Measurements from ENCODE around the gene ZNF385D. TPM values are rescaled to one million over a fixed set of nuclear protein-coding genes. Genes with fewer than 3 reads are reported as not detected.

The ZNF385D gene
- total RNA-seq, 1 donor from 2014 or later = not detected

GRCh38 chr3:21647961-21648360 lies 103.0 kb downstream of the ZNF385D start:
- DNase-seq (ENCODE audit: low spot score) = no peak
- intact Hi-C loops (cut with micrococcal nuclease) = no loop called here
- no peaks in the 10 kb centered on the region for H3K27me3 Mint-ChIP-seq (ENCODE audit: insufficient read depth)
- H3K36me3 Mint-ChIP-seq (ENCODE audit: low read depth) = no peaks in the 10 kb centered on the region
- no peak overlapping the region for H3K4me3 Mint-ChIP-seq
- H3K27ac Mint-ChIP-seq = no peak overlapping the region
- no peaks in the 10 kb centered on the region for H3K9me3 Mint-ChIP-seq
- H3K4me1 Mint-ChIP-seq (ENCODE audit: low read depth) = no peaks in the 10 kb centered on the region

- H3K9me3 Mint-ChIP-seq = peaks cover 7% of the 10 kb centered on the region
- H3K4me3 Mint-ChIP-seq = no peak overlapping the region
- H3K4me1 Mint-ChIP-seq (ENCODE audit: low read depth) = no peaks in the 10 kb centered on the region
- no peaks in the 10 kb centered on the region for H3K36me3 Mint-ChIP-seq (ENCODE audit: low read depth)
- no peaks in the 10 kb centered on the region for H3K27me3 Mint-ChIP-seq (ENCODE audit: insufficient read depth)
- no peak for DNase-seq (ENCODE audit: low spot score)
- no peak overlapping the region for H3K27ac Mint-ChIP-seq
- intact Hi-C loops (cut with micrococcal nuclease) = no loop called here
Observed at GRCh38 chr3:21645121-21645897, 105.7 kb downstream of the ZNF385D start.

DNA sequence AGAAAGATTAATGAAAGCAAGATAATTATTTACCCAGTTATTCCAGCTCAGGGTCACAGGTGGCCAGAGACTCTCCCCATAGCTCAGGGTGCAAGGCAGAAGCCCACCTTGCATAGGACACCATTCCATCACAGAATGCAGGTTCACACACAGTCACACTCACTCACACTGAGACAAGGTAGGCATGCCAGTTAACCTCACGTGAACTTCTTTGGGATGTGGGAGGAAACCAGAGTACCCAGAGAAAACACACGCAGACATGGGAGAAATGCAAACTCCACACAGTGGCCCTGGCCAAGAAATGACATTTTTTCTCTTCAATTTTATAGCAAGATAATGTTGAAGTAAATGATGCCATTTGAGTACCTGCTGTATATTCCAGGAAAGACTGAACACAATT lies 106.7 kb downstream of the ZNF385D start:
- Mint-ChIP-seq H3K4me3 (no peak overlapping the region), H3K9me3 (peaks cover 9% of the 10 kb centered on the region), H3K36me3 (ENCODE audit: low read depth) (no peaks in the 10 kb centered on the region), H3K27ac (no peak overlapping the region), H3K27me3 (ENCODE audit: insufficient read depth) (no peaks in the 10 kb centered on the region), H3K4me1 (ENCODE audit: low read depth) (no peaks in the 10 kb centered on the region)
- intact Hi-C loops (cut with micrococcal nuclease) = no loop called here
- DNase-seq (ENCODE audit: low spot score) = no peak

DNA sequence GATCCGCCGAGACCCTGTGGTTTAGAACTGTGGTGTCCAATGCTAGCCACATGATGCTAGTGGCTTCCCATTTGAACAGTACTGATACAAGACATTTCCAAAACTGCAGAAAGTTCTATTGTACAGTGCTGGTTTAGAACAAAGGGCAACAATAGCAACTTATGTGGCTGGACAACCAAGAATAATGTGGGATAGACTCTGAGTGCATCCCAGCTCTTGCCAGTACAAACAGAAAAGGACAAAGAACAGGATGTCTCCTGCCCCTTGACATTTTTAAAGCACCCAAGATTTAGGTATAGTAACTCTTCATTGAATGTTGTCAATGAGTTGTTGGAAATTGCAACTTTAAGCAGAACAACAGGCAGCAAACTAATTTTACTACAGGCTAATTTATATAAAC lies 107.3 kb downstream of the ZNF385D start:
- no peak overlapping the region for H3K27ac Mint-ChIP-seq
- peaks cover 9% of the 10 kb centered on the region for H3K9me3 Mint-ChIP-seq
- no peaks in the 10 kb centered on the region for H3K27me3 Mint-ChIP-seq (ENCODE audit: insufficient read depth)
- no peaks in the 10 kb centered on the region for H3K4me1 Mint-ChIP-seq (ENCODE audit: low read depth)
- no peaks in the 10 kb centered on the region for H3K36me3 Mint-ChIP-seq (ENCODE audit: low read depth)
- no peak overlapping the region for H3K4me3 Mint-ChIP-seq
- intact Hi-C loops (cut with micrococcal nuclease) = no loop called here
- no peak for DNase-seq (ENCODE audit: low spot score)

GRCh38 chr3:21642433-21642832 lies 108.6 kb downstream of the ZNF385D start:
- intact Hi-C loops (cut with micrococcal nuclease) = no loop called here
- Mint-ChIP-seq H3K27ac (no peak overlapping the region), H3K27me3 (ENCODE audit: insufficient read depth) (no peaks in the 10 kb centered on the region), H3K9me3 (peaks cover 9% of the 10 kb centered on the region), H3K4me3 (no peak overlapping the region), H3K4me1 (ENCODE audit: low read depth) (no peaks in the 10 kb centered on the region), H3K36me3 (ENCODE audit: low read depth) (no peaks in the 10 kb centered on the region)
- no peak for DNase-seq (ENCODE audit: low spot score)

DNA sequence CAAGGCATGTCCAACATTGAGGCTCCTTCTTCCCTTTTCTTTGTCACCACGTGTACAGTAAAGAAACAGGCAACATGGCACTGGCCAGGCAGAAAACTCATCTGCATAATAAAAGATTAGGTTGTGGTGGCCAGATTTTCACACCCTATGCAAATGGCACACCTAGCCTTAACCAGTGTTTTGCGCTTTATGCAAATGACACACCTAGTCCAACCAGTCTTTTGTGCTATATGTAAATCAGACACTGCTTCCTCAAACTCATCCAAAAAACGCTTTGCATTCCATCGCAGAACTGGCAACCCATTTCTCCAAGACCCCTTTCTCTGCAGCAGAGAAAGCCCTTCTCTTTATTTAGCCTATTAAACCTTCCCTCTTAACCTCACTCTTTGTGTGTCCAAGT lies 109.1 kb downstream of the ZNF385D start:
- peaks cover 9% of the 10 kb centered on the region for H3K9me3 Mint-ChIP-seq
- H3K27me3 Mint-ChIP-seq (ENCODE audit: insufficient read depth) = no peaks in the 10 kb centered on the region
- no peaks in the 10 kb centered on the region for H3K4me1 Mint-ChIP-seq (ENCODE audit: low read depth)
- H3K27ac Mint-ChIP-seq = no peak overlapping the region
- no peaks in the 10 kb centered on the region for H3K36me3 Mint-ChIP-seq (ENCODE audit: low read depth)
- H3K4me3 Mint-ChIP-seq = no peak overlapping the region
- DNase-seq (ENCODE audit: low spot score) = no peak
- intact Hi-C loops (cut with micrococcal nuclease) = no loop called here

- intact Hi-C loops (cut with micrococcal nuclease) = no loop called here
- Mint-ChIP-seq H3K27me3 (ENCODE audit: insufficient read depth) (no peaks in the 10 kb centered on the region), H3K9me3 (peaks cover 9% of the 10 kb centered on the region), H3K27ac (no peak overlapping the region), H3K4me3 (no peak overlapping the region), H3K4me1 (ENCODE audit: low read depth) (no peaks in the 10 kb centered on the region), H3K36me3 (ENCODE audit: low read depth) (no peaks in the 10 kb centered on the region)
- DNase-seq (ENCODE audit: low spot score) = no peak
Observed at GRCh38 chr3:21638488-21638887, 112.5 kb downstream of the ZNF385D start.

GRCh38 chr3:21634112-21634511 lies 116.9 kb downstream of the ZNF385D start:
- no peaks in the 10 kb centered on the region for H3K36me3 Mint-ChIP-seq (ENCODE audit: low read depth)
- DNase-seq (ENCODE audit: low spot score) = no peak
- no peaks in the 10 kb centered on the region for H3K4me1 Mint-ChIP-seq (ENCODE audit: low read depth)
- no peaks in the 10 kb centered on the region for H3K9me3 Mint-ChIP-seq
- H3K27ac Mint-ChIP-seq = no peak overlapping the region
- no peak overlapping the region for H3K4me3 Mint-ChIP-seq
- intact Hi-C loops (cut with micrococcal nuclease) = no loop called here
- no peaks in the 10 kb centered on the region for H3K27me3 Mint-ChIP-seq (ENCODE audit: insufficient read depth)

GRCh38 chr3:21624524-21624923 lies 126.5 kb downstream of the ZNF385D start:
- intact Hi-C loops (cut with micrococcal nuclease) = no loop called here
- no peak overlapping the region for H3K4me3 Mint-ChIP-seq
- H3K36me3 Mint-ChIP-seq (ENCODE audit: low read depth) = no peaks in the 10 kb centered on the region
- no peaks in the 10 kb centered on the region for H3K27me3 Mint-ChIP-seq (ENCODE audit: insufficient read depth)
- no peak overlapping the region for H3K27ac Mint-ChIP-seq
- H3K4me1 Mint-ChIP-seq (ENCODE audit: low read depth) = no peaks in the 10 kb centered on the region
- DNase-seq (ENCODE audit: low spot score) = no peak
- no peaks in the 10 kb centered on the region for H3K9me3 Mint-ChIP-seq

- no peak overlapping the region for H3K27ac Mint-ChIP-seq
- H3K4me3 Mint-ChIP-seq = no peak overlapping the region
- H3K36me3 Mint-ChIP-seq (ENCODE audit: low read depth) = no peaks in the 10 kb centered on the region
- H3K4me1 Mint-ChIP-seq (ENCODE audit: low read depth) = no peaks in the 10 kb centered on the region
- H3K9me3 Mint-ChIP-seq = no peaks in the 10 kb centered on the region
- H3K27me3 Mint-ChIP-seq (ENCODE audit: insufficient read depth) = no peaks in the 10 kb centered on the region
- intact Hi-C loops (cut with micrococcal nuclease) = no loop called here
- no peak for DNase-seq (ENCODE audit: low spot score)
Observed at GRCh38 chr3:21621181-21621651, 129.8 kb downstream of the ZNF385D start.

GRCh38 chr3:21620511-21621155 lies 130.4 kb downstream of the ZNF385D start:
- intact Hi-C loops (cut with micrococcal nuclease) = no loop called here
- no peak overlapping the region for H3K4me3 Mint-ChIP-seq
- H3K27ac Mint-ChIP-seq = no peak overlapping the region
- no peaks in the 10 kb centered on the region for H3K9me3 Mint-ChIP-seq
- H3K36me3 Mint-ChIP-seq (ENCODE audit: low read depth) = no peaks in the 10 kb centered on the region
- H3K27me3 Mint-ChIP-seq (ENCODE audit: insufficient read depth) = no peaks in the 10 kb centered on the region
- no peaks in the 10 kb centered on the region for H3K4me1 Mint-ChIP-seq (ENCODE audit: low read depth)
- no peak for DNase-seq (ENCODE audit: low spot score)

DNA sequence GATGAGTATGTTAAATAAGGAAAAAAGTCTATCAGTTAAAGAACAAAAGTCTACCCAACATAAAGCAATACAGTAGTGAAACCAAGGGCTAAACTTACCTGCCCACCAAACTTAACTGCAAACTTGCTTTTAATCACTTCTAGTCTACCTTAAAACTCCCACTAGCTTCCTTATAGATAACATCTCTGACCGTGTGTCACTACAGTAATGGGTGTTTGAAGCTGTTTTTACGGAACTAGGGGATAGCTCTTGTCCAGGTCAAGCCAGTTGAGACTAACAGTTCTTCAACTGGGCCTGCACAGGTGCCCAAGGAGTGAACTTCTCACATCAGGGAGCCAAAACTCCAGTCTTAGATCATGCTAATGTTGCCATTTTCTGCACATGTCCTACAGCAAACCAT lies 132.3 kb downstream of the ZNF385D start:
- Mint-ChIP-seq H3K27ac (no peak overlapping the region), H3K9me3 (no peaks in the 10 kb centered on the region), H3K36me3 (ENCODE audit: low read depth) (no peaks in the 10 kb centered on the region), H3K4me1 (ENCODE audit: low read depth) (no peaks in the 10 kb centered on the region), H3K4me3 (no peak overlapping the region), H3K27me3 (ENCODE audit: insufficient read depth) (no peaks in the 10 kb centered on the region)
- intact Hi-C loops (cut with micrococcal nuclease) = no loop called here
- no peak for DNase-seq (ENCODE audit: low spot score)

DNA sequence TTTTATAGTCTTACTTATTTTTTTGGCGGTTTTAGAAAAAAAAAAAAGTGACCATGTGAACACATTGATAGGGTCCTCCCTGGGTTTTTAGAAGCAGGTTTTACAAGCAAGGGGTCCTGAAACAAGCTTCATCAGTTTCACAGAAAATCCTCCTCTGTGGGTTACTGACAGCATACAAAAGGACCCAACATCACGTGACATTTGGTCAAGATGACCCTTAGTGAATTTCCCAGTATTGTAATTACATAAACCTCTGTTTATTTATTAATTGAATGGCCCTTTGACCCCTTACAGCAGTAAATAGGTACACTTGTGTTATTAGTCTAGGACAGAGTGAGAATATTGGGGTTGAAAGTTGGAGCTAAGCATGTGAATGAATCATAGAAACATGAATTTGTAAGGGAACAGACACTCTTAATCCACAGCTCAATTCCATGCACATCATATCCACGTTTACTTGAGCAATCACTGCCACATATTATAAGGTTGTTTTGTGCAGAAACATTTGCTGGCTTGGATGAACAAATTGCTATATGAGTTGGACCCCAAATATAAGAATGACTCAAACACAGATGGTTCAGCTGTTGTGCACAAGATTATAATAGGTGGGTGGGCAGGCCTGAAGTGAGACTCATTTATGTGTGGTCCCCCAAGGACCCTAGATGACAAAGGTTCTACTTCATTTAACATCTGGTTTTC lies 137.5 kb downstream of the ZNF385D start:
- Mint-ChIP-seq H3K27ac (no peak overlapping the region), H3K27me3 (ENCODE audit: insufficient read depth) (no peaks in the 10 kb centered on the region), H3K36me3 (ENCODE audit: low read depth) (no peaks in the 10 kb centered on the region), H3K9me3 (no peaks in the 10 kb centered on the region), H3K4me1 (ENCODE audit: low read depth) (no peaks in the 10 kb centered on the region), H3K4me3 (no peak overlapping the region)
- DNase-seq (ENCODE audit: low spot score) = no peak
- intact Hi-C loops (cut with micrococcal nuclease) = no loop called here
